K562 (cell line): ENCODE results near the gene ARL2. TPM values are rescaled to one million over a fixed set of nuclear protein-coding genes. Genes with fewer than 3 reads are reported as not detected.

ENCODE experiments used
- BCLAF1 ChIP-seq, 2 experiments: fragments of 450-650 bp in 1 of 2; IDR thresholded peaks; 2 replicates each; pipeline ENCODE4 v1.6.1; 2011 to 2017; ENCODE audit warnings: low read depth in 2 of 2, antibody characterized with exemption in 1 of 2, borderline replicate concordance in 1 of 2, low read length in 1 of 2, mild to moderate bottlenecking in 1 of 2, mixed read lengths in 1 of 2; ENCODE audit not compliant: control insufficient read depth in 1 of 2
- BCOR ChIP-seq: fragments of 450-650 bp; IDR thresholded peaks from 2 replicates; pipeline ENCODE4 v1.6.1; 2016
- CTCFL ChIP-seq: IDR thresholded peaks from 2 replicates; pipeline ENCODE4 v1.6.1; 2011; ENCODE audit warnings: borderline replicate concordance, low read depth, mild to moderate bottlenecking, moderate library complexity, low read length; ENCODE audit not compliant: insufficient read depth, poor library complexity, severe bottlenecking
- CUX1 ChIP-seq: fragments of 200-800 bp; sonication (Bioruptor generic); IDR thresholded peaks from 2 replicates; pipeline ENCODE4 v1.6.1; 2016; ENCODE audit warnings: missing genetic modification characterization, missing compliant biosample characterization
- KDM1A ChIP-seq, 2 experiments: fragments of 450-650 bp; IDR thresholded peaks; 2 replicates each; pipeline ENCODE4 v1.6.1; 2016; ENCODE audit warnings: mild to moderate bottlenecking in 2 of 2
- L3MBTL2 ChIP-seq: fragments of 450-650 bp; IDR thresholded peaks from 2 replicates; pipeline ENCODE4 v1.6.1; 2016; ENCODE audit warnings: mild to moderate bottlenecking, moderate library complexity
- POLR3G ChIP-seq: IDR thresholded peaks from 2 replicates; pipeline ENCODE4 v1.6.1; 2011; ENCODE audit not compliant: insufficient read length, insufficient replicate concordance; ENCODE audit errors: extremely low read depth
- RERE ChIP-seq: sonication (generic); formaldehyde crosslinking; IDR thresholded peaks from 2 replicates; pipeline ENCODE4 v1.8.0; 2023; ENCODE audit warnings: missing genetic modification reagents, mild to moderate bottlenecking, borderline replicate concordance
- ZC3H11A ChIP-seq: IDR thresholded peaks from 2 replicates; pipeline ENCODE4 v1.6.1; 2012; ENCODE audit warnings: low read depth, low read length, improper control_type of control experiment
- ZFP36 ChIP-seq: fragments of 150-350 bp; IDR thresholded peaks from 2 replicates; pipeline ENCODE4 v1.6.1; 2018; ENCODE audit warnings: low read length, low read depth; ENCODE audit not compliant: partially characterized antibody
- ZNF551 ChIP-seq: fragments of 250-450 bp; sonication (Bioruptor Pico); IDR thresholded peaks from 2 replicates; pipeline ENCODE4 v1.5.0; 2021; ENCODE audit warnings: mild to moderate bottlenecking, moderate library complexity
- polyA plus RNA-seq, 8 experiments: library from polyadenylated mRNA; depleted of rRNA in 4 of 8; stranded (reverse) in 5 of 8; unstranded in 3 of 8; fragments of >200 nt; fragmentation: Nextera tagmentation in 2 of 8; fragmentation: Illumina TruSeq in 1 of 8; extraction: Ambion mirVana in 2 of 8; extraction: Trizol in 1 of 8; gene quantifications; 2 replicates each; pipeline versions ENCODE4 v1.2.1 to v1.2.3, GENCODE V29; 2011 to 2014; ENCODE audit warnings: inconsistent platforms in 1 of 8, missing spikeins in 1 of 8
- total RNA-seq, 7 experiments: library from RNA; depleted of rRNA in 6 of 7; stranded (reverse); fragments of >200 nt in 6 of 7; fragmentation: Illumina TruSeq in 2 of 7; extraction: Trizol in 2 of 7; gene quantifications; 2 replicates each; pipeline versions ENCODE4 v1.2.1 to v1.2.3, GENCODE V29; 2011 to 2021; ENCODE audit warnings: low replicate concordance in 1 of 7

ARL2 gene
- total and polyA plus RNA-seq, 9 of the 15 experiments (the other 6 are each of a cell fraction or from before 2014, with no cell fraction given) = 5.7 to 154 (median 92.2) TPM

- TF ChIP-seq CUX1 (CRISPR knock-in tag) (no peak), ZC3H11A (no peak), BCLAF1 (IDR thresholded peaks at IDR 0.05; ENCODE audit: borderline replicate concordance in 1 of 2, control insufficient read depth in 1 of 2, low read depth in 2 of 2, low read length in 1 of 2) (no peak), ZNF551 (no peak), KDM1A (IDR thresholded peaks at IDR 0.05) (0 out of 4 replicates have a peak, but pooled peaks of 1 of the 2 experiments have one; percentile 26), RERE (CRISPR knock-in tag) (no peak), BCOR (peak; percentile 69), L3MBTL2 (no peak), CTCFL (no peak), ZFP36 (peak; percentile 48), POLR3G (no peak)
Observed at GRCh38 chr11:65034423-65034822, 20.5 kb downstream of the ARL2 start (continued).
